Stomach smooth muscle (tissue), 2 donors: ENCODE data around the gene MED15.

Experiments
- H3K27ac ChIP-seq: one replicate; pipeline ENCODE4 v1.7.0; 2013; ENCODE audit warnings: mild to moderate bottlenecking, low read length, inconsistent platforms
- H3K27me3 ChIP-seq, 2 donors: one replicate each; pipeline ENCODE4 v1.7.0; 2013; ENCODE audit warnings: low read length in 2 of 2; ENCODE audit not compliant: insufficient read depth in 2 of 2, control insufficient read depth in 1 of 2
- H3K36me3 ChIP-seq, 2 donors: one replicate each; pipeline ENCODE4 v1.7.0; 2013; ENCODE audit warnings: low read length in 2 of 2; ENCODE audit not compliant: control insufficient read depth in 2 of 2, insufficient read depth in 2 of 2
- H3K4me1 ChIP-seq: one replicate; pipeline ENCODE4 v1.7.0; 2013; ENCODE audit warnings: low read length; ENCODE audit not compliant: control insufficient read depth, insufficient read depth
- H3K4me3 ChIP-seq, 2 donors: one replicate each; pipeline ENCODE4 v1.7.0; 2013; ENCODE audit warnings: low read length in 2 of 2
- H3K9ac ChIP-seq, 2 donors: one replicate each; pipeline ENCODE4 v1.7.0; 2013; ENCODE audit warnings: low read length in 2 of 2, mild to moderate bottlenecking in 1 of 2
- H3K9me3 ChIP-seq, 2 donors: one replicate each; pipeline ENCODE4 v1.7.0; 2013; ENCODE audit warnings: low read length in 2 of 2; ENCODE audit not compliant: control insufficient read depth in 2 of 2
- donor health status: healthy.
- donor health status: Pancreatic carcinoma.

The MED15 gene

DNA sequence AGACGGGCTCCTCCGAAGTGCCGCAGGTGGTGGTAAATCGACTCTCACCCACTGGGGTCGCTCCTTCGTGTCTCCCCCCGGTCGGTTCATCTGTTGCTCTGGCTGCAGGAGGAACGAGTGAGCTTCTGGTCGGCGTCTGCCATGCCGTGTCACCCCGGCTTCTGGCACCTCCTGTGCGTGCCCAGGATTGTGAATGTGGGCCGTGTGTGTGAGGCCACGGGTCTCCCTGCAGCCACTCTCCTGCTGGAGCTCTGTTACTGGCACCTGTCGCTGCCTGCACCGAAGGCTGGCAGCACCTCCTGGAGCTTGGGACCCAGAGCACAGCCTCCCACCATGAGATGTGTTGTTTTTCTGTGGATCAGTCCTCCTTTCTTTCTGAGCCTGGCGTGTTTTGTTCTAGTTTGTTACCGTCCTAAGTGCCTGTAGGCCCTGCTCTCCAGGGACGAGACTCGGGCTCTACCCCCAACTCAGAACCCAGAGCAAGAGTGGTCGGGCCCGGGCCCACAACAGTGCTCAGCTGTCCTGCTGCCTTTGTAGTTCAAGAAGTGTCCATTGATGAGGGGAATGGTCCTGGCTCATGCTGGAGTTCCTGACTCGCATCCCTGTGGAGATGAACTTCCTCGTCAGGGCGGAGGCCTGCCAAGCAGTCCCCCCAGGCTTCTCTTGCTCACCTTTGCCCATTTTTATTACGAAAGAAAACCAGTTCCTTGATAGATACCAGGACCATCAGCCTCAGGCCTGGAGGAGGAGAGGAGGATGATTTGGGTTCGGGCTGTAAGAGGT, 66.6 kb downstream of the MED15 start:
- Histone ChIP-seq H3K27ac (no peak overlapping the region), H3K27me3 (no peaks in the 10 kb centered on the region), H3K4me3 (no peak overlapping the region), H3K9ac (no peak overlapping the region), H3K36me3 (peaks cover 58 to 66% of the 10 kb centered on the region in 2 donors), H3K4me1 (peaks cover 13% of the 10 kb centered on the region), H3K9me3 (no peaks in the 10 kb centered on the region)

DNA sequence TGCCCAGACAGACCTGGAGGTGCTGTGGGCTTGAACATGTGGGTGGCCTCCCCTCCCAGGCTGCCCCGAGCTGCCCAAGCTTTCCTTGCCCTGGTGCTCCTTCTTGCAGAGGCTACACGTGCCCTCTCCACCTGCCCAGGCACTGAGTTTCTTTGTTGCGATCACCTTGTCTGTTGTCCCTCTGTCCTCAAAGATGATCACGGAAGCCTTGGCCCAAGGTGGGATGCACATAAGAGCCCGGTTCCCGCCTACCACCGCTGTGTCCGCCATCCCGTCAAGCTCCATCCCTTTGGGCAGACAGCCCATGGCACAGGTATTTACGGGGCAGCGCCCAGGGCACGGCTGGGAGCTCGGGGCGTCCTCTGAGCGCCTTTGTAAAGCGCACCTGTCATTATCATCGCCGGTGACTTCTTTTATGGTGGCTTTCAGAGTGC, 67.5 kb downstream of the MED15 start:
- Histone ChIP-seq H3K4me1 (peaks cover 5% of the 10 kb centered on the region), H3K9ac (no peak overlapping the region), H3K36me3 (peaks cover 57 to 65% of the 10 kb centered on the region in 2 donors), H3K4me3 (no peak overlapping the region), H3K9me3 (no peaks in the 10 kb centered on the region), H3K27ac (no peak overlapping the region), H3K27me3 (no peaks in the 10 kb centered on the region)

DNA sequence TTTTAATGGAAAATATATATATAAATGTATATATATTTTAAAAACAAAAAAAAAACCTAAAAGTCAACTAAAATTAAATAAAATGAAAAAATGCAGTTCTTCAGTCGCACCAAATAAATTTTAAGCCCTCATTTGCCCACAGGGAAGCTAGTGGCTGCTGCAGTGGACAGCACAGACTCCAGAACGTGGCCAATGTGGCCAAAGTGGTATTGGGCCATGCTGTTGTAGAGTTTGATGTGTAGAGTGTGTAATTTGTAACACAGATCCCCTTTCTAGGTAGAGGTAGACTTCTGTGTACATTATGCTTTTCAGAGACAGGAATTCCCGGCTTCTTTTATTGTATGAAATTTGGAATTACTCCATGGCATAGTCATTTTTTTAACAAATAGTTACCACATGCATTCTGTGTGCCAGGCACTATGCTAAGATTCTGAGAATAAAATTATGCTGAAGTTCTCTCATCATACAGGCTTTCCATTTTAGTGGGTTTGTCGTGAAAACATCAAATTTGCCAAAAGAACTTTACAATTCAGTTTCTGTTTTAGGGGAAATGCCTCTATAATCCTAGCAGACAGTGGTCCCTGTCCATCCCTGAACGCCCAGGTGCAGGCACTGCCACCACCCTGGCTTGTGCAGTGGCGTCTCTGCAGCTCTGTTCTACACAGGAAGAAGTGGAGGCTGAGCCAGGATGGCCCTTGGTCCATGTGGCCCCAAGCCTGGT, 68.5 kb downstream of the MED15 start:
- Histone ChIP-seq H3K4me1 (peaks cover 5% of the 10 kb centered on the region), H3K27me3 (no peaks in the 10 kb centered on the region), H3K4me3 (no peak overlapping the region), H3K36me3 (peaks cover 59 to 68% of the 10 kb centered on the region in 2 donors), H3K27ac (no peak overlapping the region), H3K9ac (no peak overlapping the region), H3K9me3 (no peaks in the 10 kb centered on the region)

DNA sequence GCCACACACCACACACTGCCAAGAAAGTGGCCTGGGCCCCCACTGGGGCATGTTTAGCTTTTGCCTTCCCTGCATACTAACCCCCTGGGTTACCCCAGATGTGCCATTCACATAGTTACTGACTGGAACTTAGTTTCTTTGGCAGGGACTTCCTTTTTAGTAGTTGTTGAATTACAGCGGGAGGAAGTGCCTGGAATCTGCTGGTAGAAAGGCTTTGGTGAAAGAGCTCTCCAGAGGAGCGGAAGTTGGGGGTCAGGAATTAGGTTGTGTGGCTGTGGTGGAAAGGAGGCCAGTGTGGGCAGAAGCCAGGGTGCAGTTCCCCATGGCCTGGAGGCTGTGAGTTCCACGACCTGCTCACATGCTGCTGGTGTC, 69.0 kb downstream of the MED15 start:
- Histone ChIP-seq H3K9me3 (no peaks in the 10 kb centered on the region), H3K4me3 (no peak overlapping the region), H3K4me1 (peaks cover 3% of the 10 kb centered on the region), H3K27ac (no peak overlapping the region), H3K36me3 (peaks cover 56 to 62% of the 10 kb centered on the region in 2 donors), H3K9ac (no peak overlapping the region), H3K27me3 (no peaks in the 10 kb centered on the region)

DNA sequence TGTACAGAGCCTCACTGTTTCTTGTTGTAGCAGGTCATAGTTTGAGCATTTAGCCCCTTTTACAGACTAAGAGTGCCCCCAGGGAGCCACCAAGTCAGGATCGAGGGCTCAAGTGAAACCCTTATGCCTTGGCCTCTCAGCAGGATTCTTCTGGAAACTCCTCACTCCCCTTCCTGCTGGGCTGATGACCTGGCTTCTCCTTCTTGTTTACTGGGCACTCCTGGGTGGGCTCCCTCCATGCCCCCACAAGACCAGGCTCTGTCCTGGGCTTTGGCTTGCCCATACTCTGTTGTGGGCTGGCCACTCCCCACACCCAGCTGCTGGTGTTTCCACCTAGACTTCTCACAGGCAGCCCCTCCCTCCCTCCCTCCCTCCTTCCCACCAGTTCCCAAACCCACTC, 69.6 kb downstream of the MED15 start:
- Histone ChIP-seq H3K27me3 (no peaks in the 10 kb centered on the region), H3K4me1 (peaks cover 3% of the 10 kb centered on the region), H3K9ac (no peak overlapping the region), H3K27ac (no peak overlapping the region), H3K4me3 (no peak overlapping the region), H3K9me3 (no peaks in the 10 kb centered on the region), H3K36me3 (peaks cover 57 to 61% of the 10 kb centered on the region in 2 donors)

DNA sequence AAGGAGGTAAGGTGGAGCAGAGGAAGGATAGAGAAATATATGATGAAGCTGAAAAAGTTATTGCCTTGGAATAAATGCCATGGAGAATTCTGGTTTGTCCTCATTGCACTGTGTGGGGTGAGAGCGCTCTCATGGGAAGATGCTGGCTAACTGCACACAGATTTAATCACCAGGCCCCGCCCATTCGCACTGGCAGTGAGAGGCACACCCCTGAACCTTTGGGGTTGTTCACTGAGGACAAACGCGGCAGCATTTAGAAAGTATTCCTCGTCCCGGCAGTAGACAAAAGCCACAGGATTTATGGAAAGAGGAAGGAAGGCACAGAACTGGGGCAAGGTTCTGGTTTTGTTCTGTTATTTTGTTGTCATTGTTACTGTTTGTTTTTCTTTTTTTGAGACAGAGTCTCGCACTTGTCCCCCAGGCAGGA, 70.2 kb downstream of the MED15 start:
- Histone ChIP-seq H3K4me1 (peaks cover 3% of the 10 kb centered on the region), H3K27ac (no peak overlapping the region), H3K9me3 (no peaks in the 10 kb centered on the region), H3K9ac (no peak overlapping the region), H3K36me3 (peaks cover 55 to 56% of the 10 kb centered on the region in 2 donors), H3K4me3 (no peak overlapping the region), H3K27me3 (no peaks in the 10 kb centered on the region)

DNA sequence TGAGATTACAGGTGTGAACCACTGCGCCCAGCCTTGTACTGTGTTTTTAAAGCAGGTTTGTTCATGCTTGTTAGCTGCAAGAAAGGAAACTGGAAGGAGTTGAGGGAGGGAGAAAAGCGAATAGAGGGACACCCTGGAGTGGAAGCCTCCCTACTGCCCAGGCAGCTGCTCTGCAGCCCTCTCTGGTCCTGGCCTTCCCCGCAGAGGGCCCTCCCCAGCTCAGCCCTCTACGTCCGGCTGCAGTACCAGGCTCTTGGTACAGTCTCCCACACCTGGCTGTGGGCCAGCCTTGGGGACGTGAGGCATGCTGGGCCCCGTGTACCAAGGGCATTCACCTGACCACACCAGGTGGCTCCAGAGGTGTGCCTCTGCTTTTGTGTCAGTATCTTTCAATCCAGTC, 70.8 kb downstream of the MED15 start:
- Histone ChIP-seq H3K9ac (no peak overlapping the region), H3K36me3 (peaks cover 57 to 59% of the 10 kb centered on the region in 2 donors), H3K27ac (no peak overlapping the region)

DNA sequence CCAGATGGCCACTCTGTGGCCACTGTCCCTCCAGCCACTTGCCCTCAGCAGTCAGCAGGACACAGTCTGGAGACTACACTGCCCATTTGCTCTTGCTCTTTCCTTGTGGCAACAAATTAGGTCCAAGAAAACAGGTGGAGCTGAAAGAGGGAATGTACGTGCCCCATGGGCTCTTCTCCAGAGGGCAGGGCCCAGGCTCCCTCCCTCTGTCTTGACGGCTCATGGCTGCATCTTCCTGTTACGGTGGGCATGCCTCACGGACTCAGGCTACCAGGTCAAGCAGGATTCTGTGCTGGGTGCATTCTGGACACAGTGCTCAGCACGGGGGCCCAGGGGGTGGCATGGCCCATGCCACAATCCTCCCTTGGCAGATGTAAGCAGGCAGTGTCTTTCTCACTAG, 71.3 kb downstream of the MED15 start:
- Histone ChIP-seq H3K9ac (no peak overlapping the region), H3K4me3 (no peak overlapping the region), H3K9me3 (no peaks in the 10 kb centered on the region), H3K27me3 (no peaks in the 10 kb centered on the region), H3K4me1 (peaks cover 3% of the 10 kb centered on the region), H3K36me3 (peaks cover 58 to 62% of the 10 kb centered on the region in 2 donors), H3K27ac (no peak overlapping the region)

More for the DNA sequence above, 70.8 kb downstream of the MED15 start:
- Histone ChIP-seq H3K9me3 (no peaks in the 10 kb centered on the region), H3K4me1 (peaks cover 3% of the 10 kb centered on the region), H3K27me3 (no peaks in the 10 kb centered on the region), H3K4me3 (no peak overlapping the region)

DNA sequence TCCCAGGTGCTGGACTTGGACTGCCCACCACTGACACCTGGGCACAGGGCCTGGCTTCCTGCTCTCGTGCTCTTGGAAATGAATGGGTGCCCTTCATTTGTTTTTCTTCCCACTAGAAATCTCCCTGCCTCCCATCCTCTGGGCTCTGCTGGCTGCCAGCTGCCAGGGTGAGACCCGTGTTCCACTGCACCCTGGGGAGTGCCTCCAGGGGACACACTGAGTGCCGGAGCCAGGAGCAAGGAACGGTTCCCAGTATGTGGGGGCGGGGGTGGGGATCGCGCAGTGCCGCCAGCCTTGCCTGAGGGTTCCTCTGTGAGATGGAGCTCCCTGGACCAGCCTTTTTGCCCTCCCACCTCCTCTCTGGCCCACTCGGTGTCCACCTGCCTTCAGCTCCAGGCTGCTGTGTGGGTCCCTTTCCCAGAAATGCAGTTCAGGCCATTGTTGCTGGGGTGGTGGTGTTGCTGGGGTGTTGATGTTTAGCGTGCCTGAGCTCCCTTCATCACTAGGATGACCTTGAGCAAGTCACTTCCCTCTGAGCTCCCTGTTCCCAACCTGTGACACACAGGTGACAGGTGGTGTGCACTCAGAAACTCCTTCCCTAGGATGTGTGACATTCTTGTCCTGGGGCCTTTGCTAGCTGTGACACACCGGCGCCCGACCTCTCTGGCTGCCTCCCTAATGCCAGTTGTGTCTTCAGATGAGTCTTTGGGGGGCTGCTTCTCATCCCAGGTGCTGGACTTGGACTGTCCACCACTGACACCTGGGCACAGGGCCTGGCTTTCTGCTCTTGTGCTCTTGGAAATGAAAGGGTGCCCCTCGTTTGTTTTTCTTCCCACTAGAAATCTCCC, 72.1 kb downstream of the MED15 start:
- Histone ChIP-seq H3K9ac (no peak overlapping the region), H3K4me1 (peaks cover 3% of the 10 kb centered on the region), H3K4me3 (no peak overlapping the region), H3K36me3 (peaks cover 58 to 62% of the 10 kb centered on the region in 2 donors), H3K27me3 (no peaks in the 10 kb centered on the region), H3K27ac (no peak overlapping the region), H3K9me3 (no peaks in the 10 kb centered on the region)

DNA sequence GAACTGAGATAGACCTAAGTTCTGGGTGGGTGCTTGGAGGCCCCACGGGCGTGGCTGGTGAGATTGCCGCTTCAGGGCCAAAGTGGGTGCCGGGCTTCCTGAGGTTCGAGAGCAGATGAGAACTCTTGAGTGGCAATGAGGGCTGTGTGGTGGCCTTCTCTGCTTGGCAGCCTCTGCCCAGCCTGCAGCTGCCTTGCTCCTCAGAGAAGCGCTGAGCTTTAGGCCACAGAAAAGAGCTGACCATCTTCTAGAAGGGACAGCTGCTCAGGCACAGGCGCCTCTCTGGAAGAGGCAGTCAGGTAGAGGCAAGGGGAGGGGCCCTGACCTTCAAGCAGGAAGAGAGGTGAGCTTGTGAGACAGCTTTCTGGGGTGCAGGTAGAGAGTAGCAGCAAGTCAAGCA, 72.8 kb downstream of the MED15 start:
- Histone ChIP-seq H3K27ac (no peak overlapping the region), H3K9ac (no peak overlapping the region), H3K4me1 (peaks cover 3% of the 10 kb centered on the region), H3K9me3 (no peaks in the 10 kb centered on the region), H3K36me3 (peaks cover 57 to 63% of the 10 kb centered on the region in 2 donors), H3K4me3 (no peak overlapping the region), H3K27me3 (no peaks in the 10 kb centered on the region)
